SK-N-SH (cell line): Measurements from ENCODE around the gene ZNF256. TPM values are rescaled to one million over a fixed set of nuclear protein-coding genes. Genes with fewer than 3 reads are reported as not detected.
"Not testable (repeated sequence)": the region's sequence is repeated elsewhere in the genome, so short reads cannot be mapped to it uniquely, and the experiment has no call there.

Experiments used
- CTCF ChIA-PET: fragments of 300-600, 350-600 bp; formaldehyde crosslinking; extraction: SDS; loops from one replicate; lab custom pipeline; 2021; lab: Yijun Ruan, JAX
- POLR2A ChIA-PET: fragments of 350-600 bp; sonication (Branson Sonifier 250); formaldehyde crosslinking; extraction: SDS; loops from one replicate; lab custom pipeline; 2020; ENCODE audit warnings: antibody characterized with exemption, inconsistent platforms; lab: Yijun Ruan, JAX
- DNase-seq: peaks from one replicate; pipeline ENCODE4 v3.0.0; 2012
- H2AFZ ChIP-seq: fragments of 200-600 bp; sonication (generic); 2 replicates; pipeline ENCODE4 v1.8.1; 2016; ENCODE audit warnings: antibody characterized with exemption, mild to moderate bottlenecking, low read depth
- H3F3A ChIP-seq: fragments of 200-600 bp; sonication (generic); replicated peaks from 2 replicates; pipeline ENCODE3; 2016; ENCODE audit warnings: antibody characterized with exemption, mild to moderate bottlenecking; ENCODE audit not compliant: insufficient read depth
- H3K27ac ChIP-seq, 2 experiments: fragments of 200-500 bp in 1 of 2; fragments of 200-600 bp in 1 of 2; sonication (Bioruptor generic) in 1 of 2; sonication (generic), shearing (Covaris generic) in 1 of 2; 2 replicates each; pipeline versions ENCODE4 v1.5.1 to v1.6.1; 2014 to 2016; ENCODE audit warnings: low read depth in 2 of 2, inconsistent platforms in 1 of 2, low read length in 1 of 2, mild to moderate bottlenecking in 1 of 2, mixed read lengths in 1 of 2
- H3K27me3 ChIP-seq: fragments of 200-600 bp; sonication (generic), shearing (Covaris generic); 2 replicates; pipeline ENCODE4 v1.6.1; 2016; ENCODE audit warnings: mixed run types; ENCODE audit not compliant: insufficient read depth
- H3K36me3 ChIP-seq, 2 experiments: fragments of 200-500 bp in 1 of 2; fragments of 200-600 bp in 1 of 2; sonication (Bioruptor generic) in 1 of 2; sonication (generic) in 1 of 2; replicated peaks in 1 of 2; 2 replicates each; pipeline versions ENCODE3 to v1.5.1; 2014 to 2016; ENCODE audit warnings: low read length in 1 of 2, mild to moderate bottlenecking in 1 of 2; ENCODE audit not compliant: insufficient read depth in 2 of 2, control insufficient read depth in 1 of 2
- H3K4me1 ChIP-seq, 2 experiments: fragments of 200-500 bp in 1 of 2; fragments of 200-600 bp in 1 of 2; sonication (Bioruptor generic) in 1 of 2; sonication (generic), shearing (Covaris generic) in 1 of 2; 2 replicates each; pipeline versions ENCODE4 v1.5.1 to v1.6.1; 2014 to 2016; ENCODE audit warnings: low read depth in 1 of 2, low read length in 1 of 2, mixed run types in 1 of 2; ENCODE audit not compliant: insufficient read depth in 2 of 2, control insufficient read depth in 1 of 2
- H3K4me2 ChIP-seq: fragments of 200-600 bp; sonication (generic), shearing (Covaris generic); 2 replicates; pipeline ENCODE4 v1.6.1; 2017; ENCODE audit warnings: mixed run types
- H3K4me3 ChIP-seq, 2 experiments: fragments of 200-500 bp in 1 of 2; fragments of 200-600 bp in 1 of 2; sonication (Bioruptor generic) in 1 of 2; sonication (generic), shearing (Covaris generic) in 1 of 2; 2 replicates each; pipeline versions ENCODE4 v1.5.1 to v1.8.1; 2014 to 2016; ENCODE audit warnings: low read depth in 2 of 2, inconsistent platforms in 1 of 2, low read length in 1 of 2, mild to moderate bottlenecking in 1 of 2, mixed read lengths in 1 of 2, moderate library complexity in 1 of 2
- H3K79me2 ChIP-seq: fragments of 200-600 bp; sonication (generic); 2 replicates; pipeline ENCODE4 v1.8.1; 2017; ENCODE audit warnings: mild to moderate bottlenecking; ENCODE audit not compliant: insufficient read depth
- H3K9ac ChIP-seq: fragments of 200-600 bp; sonication (generic); 2 replicates; pipeline ENCODE4 v1.6.1; 2017; ENCODE audit warnings: mixed run types
- H3K9me2 ChIP-seq: fragments of 200-600 bp; sonication (generic); 2 replicates; pipeline ENCODE4 v1.6.1; 2017; ENCODE audit warnings: mixed run types
- H3K9me3 ChIP-seq: fragments of 200-600 bp; sonication (generic); 2 replicates; pipeline ENCODE4 v1.6.1; 2017; ENCODE audit warnings: mixed run types, mild to moderate bottlenecking, moderate library complexity
- H4K20me1 ChIP-seq: fragments of 200-600 bp; sonication (generic); 2 replicates; pipeline ENCODE4 v1.6.1; 2017; ENCODE audit warnings: mild to moderate bottlenecking, mixed run types; ENCODE audit not compliant: insufficient read depth
- CHD2 ChIP-seq: fragments of 150-350 bp; IDR thresholded peaks from 2 replicates; pipeline ENCODE4 v1.6.1; 2018; ENCODE audit warnings: low read length; ENCODE audit not compliant: partially characterized antibody
- CTCF ChIP-seq: fragments of 200-600 bp; sonication (generic); IDR thresholded peaks from 2 replicates; pipeline ENCODE4 v1.6.1; 2017; ENCODE audit warnings: antibody characterized with exemption, mild to moderate bottlenecking, moderate library complexity
- ELF1 ChIP-seq: IDR thresholded peaks from 2 replicates; pipeline ENCODE4 v1.4.0; 2012
- GABPA ChIP-seq: IDR thresholded peaks from 2 replicates; pipeline ENCODE4 v1.4.0; 2012; ENCODE audit warnings: low read depth, mild to moderate bottlenecking
- MXI1 ChIP-seq: IDR thresholded peaks from 2 replicates; pipeline ENCODE4 v1.6.1; 2012; ENCODE audit warnings: mild to moderate bottlenecking, low read depth, low read length, improper control_type of control experiment
- PBX3 ChIP-seq: IDR thresholded peaks from 2 replicates; pipeline ENCODE4; 2012
- POLR2AphosphoS5 ChIP-seq: IDR thresholded peaks from 2 replicates; pipeline ENCODE4 v1.6.1; 2012; ENCODE audit warnings: low read depth, low read length
- RAD21 ChIP-seq: IDR thresholded peaks from 2 replicates; pipeline ENCODE4 v1.6.1; 2012; ENCODE audit warnings: mild to moderate bottlenecking, low read length
- RCOR1 ChIP-seq: fragments of 150-350 bp; IDR thresholded peaks from 2 replicates; pipeline ENCODE4 v1.6.1; 2017; ENCODE audit warnings: antibody characterized with exemption, low read length
- YY1 ChIP-seq: IDR thresholded peaks from 2 replicates; pipeline ENCODE4 v1.4.0; 2012; ENCODE audit warnings: low read depth, mild to moderate bottlenecking
- WGBS: methylation state at CpG from one replicate; pipeline ENCODE4 v1.1.6; 2017; ENCODE audit warnings: low lambda C conversion rate; 5-methylcytosine and 5-hydroxymethylcytosine counted together
- polyA plus RNA-seq, 3 experiments: library from polyadenylated mRNA; depleted of rRNA; stranded (reverse); fragments of >200 nt; gene quantifications; 2 replicates each; pipeline ENCODE4 v1.2.3, GENCODE V29; 2012
- TF ChIP-seq, protein P1 (sequence below): IDR thresholded peaks from 2 replicates; pipeline ENCODE4 v1.4.0; 2012; ENCODE audit warnings: low read depth, borderline replicate concordance
- TF ChIP-seq, protein P2 (sequence below): IDR thresholded peaks from 2 replicates; pipeline ENCODE4 v1.4.0; 2012; ENCODE audit warnings: low read depth

Gene ZNF256
- polyA plus RNA-seq, 1 of the 3 experiments (the other 2 are of a cell fraction): 3.7 TPM

- H4K20me1 ChIP-seq, H3F3A ChIP-seq, H3K9me3 ChIP-seq, H3K27me3 ChIP-seq, H3K9me2 ChIP-seq, H3K27ac ChIP-seq: not testable (repeated sequence)
- peak; percentile 90 for DNase-seq
- ChIA-PET POLR2A (interaction anchor here (1.0 kb wide), 2 partner anchors 27 to 102 kb away, joined by 3 read pairs; partner anchors contain the start of gene ZNF552), CTCF (interaction anchor here (0.9 to 1.3 kb wide), 4 partner anchors 98 to 509 kb away, joined by 3 to 4 read pairs (median 3); partner anchors contain the start of gene ZNF552)
- Histone ChIP-seq H3K4me1 (peaks cover 0 to 10% of the 10 kb centered on the region in 2 experiments; a peak in 2 of 4 replicates), H3K4me3 (peak within 1 kb of the TSS; percentile 78 to 92), H3K79me2 (peaks cover 38% of the 10 kb centered on the region), H2AFZ (peak within 1 kb of the TSS; percentile 99), H3K9ac (peak within 1 kb of the TSS; percentile 68), H3K4me2 (peak within 1 kb of the TSS; percentile 80), H3K36me3 (peaks cover 3 to 20% of the 10 kb centered on the region in 2 experiments)
- peak; percentile 89 for TF ChIP-seq GABPA
- peak; percentile 54 for TF ChIP-seq CTCF
- peak; percentile 58; the same call in 1 of the 2 replicates for TF ChIP-seq MXI1
- peak; percentile 82; the same call in 1 of the 2 replicates for TF ChIP-seq YY1
- peak; percentile 85 for TF ChIP-seq CHD2
- TF ChIP-seq ELF1: peak; percentile 89
- peak; percentile 35; the same call in 1 of the 2 replicates for TF ChIP-seq RCOR1
- peak; percentile 99 for TF ChIP-seq PBX3
- TF ChIP-seq, protein P1, sequence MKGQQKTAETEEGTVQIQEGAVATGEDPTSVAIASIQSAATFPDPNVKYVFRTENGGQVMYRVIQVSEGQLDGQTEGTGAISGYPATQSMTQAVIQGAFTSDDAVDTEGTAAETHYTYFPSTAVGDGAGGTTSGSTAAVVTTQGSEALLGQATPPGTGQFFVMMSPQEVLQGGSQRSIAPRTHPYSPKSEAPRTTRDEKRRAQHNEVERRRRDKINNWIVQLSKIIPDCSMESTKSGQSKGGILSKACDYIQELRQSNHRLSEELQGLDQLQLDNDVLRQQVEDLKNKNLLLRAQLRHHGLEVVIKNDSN: peak; percentile 27; the same call in 1 of the 2 replicates
- peak; percentile 71 for TF ChIP-seq POLR2AphosphoS5
- TF ChIP-seq, protein P2, sequence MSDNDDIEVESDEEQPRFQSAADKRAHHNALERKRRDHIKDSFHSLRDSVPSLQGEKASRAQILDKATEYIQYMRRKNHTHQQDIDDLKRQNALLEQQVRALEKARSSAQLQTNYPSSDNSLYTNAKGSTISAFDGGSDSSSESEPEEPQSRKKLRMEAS: 0 out of 2 replicates have a peak, but pooled peaks have one; percentile 20
- peak; percentile 28; the same call in 1 of the 2 replicates for TF ChIP-seq RAD21
- WGBS: 2% methylated on average over 33 of the region's 51 CpGs
Observed at GRCh38 chr19:57916168-57916995, 31.1 kb downstream of the ZNF256 start, which contains the start of gene ZNF417. Gene ZNF417 (minus strand): TSS chr19:57916592. CDS start chr19:57916411, 181 bp downstream.
